GM21528 (cell line): ENCODE measurements around the gene MSANTD1.

Experiments
- ATAC-seq: cut with Tn5 transposase; IDR thresholded peaks from one replicate; pipeline ENCODE4 v1.9.1; 2021; ENCODE audit warnings: mild to moderate bottlenecking, moderate library complexity; ENCODE audit not compliant: unreplicated experiment, low FRiP score

MSANTD1 gene

GRCh38 chr4:3246458-3247398, 2.2 kb upstream of the MSANTD1 start:
- ATAC-seq, result no peak

DNA sequence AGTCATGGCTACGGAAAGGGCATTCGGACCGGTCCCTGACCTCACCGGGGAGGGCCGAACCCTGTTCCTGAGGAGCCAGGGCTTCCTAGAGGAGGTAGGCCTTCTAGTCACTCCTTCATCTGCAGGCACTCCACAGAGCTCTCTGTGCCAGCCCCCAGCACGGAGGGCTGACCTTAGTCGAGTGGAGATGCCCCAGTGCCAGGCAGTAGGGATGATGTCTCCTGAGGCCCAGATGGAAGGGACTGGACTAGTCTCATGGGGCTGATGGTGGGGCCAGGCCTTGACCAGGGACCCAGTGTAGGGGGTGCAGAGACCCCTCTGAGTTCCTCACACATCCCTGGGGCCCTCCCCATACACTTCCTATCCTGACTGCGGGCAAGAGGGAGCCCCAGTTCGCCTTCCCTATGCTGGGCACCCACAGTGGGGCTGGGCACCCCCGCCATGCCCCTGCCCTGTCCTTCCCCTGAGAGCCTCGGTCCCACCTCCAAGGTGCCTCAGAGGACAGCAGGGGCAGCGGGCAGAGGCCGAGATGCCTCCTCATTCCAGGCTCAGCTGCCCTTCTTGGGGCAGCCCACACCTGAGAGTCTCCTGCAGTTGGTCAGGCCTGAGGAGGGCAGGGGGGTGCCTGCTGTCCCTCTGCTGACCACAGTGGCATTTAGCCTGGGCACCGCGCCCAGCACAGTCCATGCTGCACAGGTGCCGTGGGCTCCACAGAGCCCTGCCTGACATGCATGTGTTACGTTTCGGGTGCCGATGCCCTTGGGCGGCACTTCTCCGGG, 1.4 kb upstream of the MSANTD1 start:
- no peak for ATAC-seq

DNA sequence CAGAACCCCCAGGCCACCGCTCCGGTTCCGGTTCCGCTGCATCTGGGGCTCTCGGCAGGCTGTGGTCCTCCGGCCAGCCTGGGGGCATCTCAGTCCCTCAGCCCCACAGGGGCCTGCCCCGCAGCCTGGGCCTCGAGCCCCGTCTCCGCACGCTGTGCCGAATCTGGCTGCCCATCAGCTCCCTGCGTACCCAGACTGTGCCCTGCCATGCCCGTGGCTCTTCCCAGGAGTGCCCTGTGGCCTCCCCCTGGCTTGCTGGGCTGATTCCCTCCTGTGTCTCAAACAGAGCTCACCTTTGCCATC, 830 bp upstream of the MSANTD1 start:
- ATAC-seq, result no peak

DNA sequence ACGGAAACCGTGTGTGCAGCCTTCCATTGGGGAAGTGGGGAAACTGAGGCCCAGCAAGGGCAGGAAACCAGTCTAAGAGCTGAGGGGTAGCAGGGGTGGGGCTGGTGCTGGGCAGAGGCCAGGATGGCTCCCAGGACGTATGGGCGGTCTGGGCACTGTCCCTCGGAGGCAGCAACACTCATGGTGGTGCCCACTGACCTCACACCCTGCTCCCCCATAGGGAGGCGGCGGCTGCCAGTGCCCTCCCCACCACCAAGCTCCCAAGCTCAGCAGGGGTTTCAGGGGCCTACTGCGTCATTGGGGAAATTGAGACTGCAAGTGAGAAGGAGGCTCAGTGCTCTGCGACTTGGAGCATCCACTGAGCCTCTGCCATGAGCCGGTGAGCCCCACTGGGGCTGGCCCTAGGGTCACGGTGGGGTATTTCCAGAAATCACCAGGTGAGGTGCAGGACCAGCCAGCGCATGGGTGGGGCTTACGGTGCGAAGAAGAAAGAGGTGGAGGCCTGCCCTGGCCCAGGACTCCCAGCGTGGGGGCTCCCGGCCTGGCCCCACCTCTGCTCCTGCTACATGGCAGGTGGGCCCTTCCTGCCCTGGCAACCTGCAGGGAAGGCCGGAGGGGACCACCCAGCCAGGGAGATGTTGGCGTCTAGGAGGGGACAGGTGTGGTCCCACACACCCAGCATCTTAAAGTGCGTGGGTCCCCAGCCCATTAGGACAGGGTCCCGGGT, 915 bp downstream of the MSANTD1 start:
- no peak for ATAC-seq

- ATAC-seq, result no peak
These were observed 1.5 kb downstream of the MSANTD1 start for GRCh38 chr4:3250438-3250955.

- ATAC-seq, result no peak
These were observed 2.2 kb downstream of the MSANTD1 start for GRCh38 chr4:3250956-3251690.

GRCh38 chr4:3251691-3252479, 2.9 kb downstream of the MSANTD1 start:
- no peak for ATAC-seq

GRCh38 chr4:3252480-3252828, 3.5 kb downstream of the MSANTD1 start:
- no peak for ATAC-seq

GRCh38 chr4:3252831-3253641, 4.1 kb downstream of the MSANTD1 start:
- ATAC-seq, result no peak

DNA sequence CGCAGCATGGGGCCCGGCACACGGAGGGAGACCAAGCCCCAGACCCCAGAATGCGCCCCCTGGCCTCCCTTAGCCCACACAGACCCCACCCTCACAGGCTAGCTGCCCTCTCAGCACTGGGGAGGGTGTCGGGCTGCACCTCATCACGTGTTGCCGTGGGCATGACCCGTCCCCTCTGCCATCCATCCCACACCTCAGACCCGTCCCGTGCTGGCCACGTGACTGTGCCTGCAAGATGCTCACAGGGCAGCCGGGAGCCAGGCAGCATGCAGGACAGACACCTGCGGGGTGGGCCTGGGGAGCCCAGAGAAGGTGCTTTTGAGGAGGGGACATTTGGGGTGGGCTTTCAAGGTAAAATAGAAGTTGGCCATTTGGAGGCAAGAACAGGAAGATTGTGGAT, 4.8 kb downstream of the MSANTD1 start:
- ATAC-seq, result no peak

DNA sequence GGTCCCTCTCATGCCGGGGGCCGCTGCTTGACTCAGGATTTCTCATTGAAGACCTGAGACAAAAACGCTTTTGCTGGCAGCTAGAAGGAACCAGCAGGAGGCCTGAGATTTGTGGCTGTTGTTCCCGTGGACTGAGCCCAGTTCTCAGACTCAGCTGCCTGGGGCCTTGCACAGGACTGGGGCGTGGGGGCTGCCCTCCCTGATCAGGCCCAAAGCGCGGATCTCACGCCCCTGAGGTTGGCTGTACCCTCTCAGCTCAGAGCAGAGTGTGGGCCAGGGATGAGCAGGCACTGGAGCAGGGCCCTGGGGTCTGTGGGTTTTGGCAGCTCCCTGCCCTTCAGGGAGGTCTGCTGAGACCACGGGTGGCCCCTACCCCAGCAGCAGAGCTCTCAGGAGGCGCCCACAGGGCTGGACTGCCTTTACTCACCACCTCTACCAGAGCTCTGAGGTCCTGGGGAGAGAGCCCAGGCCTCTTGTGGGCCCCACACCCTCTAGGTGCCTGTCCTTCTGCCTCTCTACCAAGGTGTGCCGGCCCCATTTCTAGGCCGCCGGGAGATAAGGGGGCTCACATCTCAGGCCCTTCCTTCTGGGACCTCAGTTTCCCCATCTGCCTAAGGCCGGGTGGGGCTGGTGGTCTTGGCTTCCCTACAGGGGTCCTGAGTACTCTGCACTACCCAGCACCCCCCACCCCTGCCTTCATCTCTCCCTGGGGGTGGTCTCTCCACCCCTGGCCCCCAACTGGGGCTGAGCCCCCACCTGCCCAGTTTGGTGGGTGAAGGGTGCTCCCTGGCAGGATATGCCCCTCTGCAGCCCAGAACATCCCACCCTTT, 5.6 kb downstream of the MSANTD1 start:
- ATAC-seq, result no peak

DNA sequence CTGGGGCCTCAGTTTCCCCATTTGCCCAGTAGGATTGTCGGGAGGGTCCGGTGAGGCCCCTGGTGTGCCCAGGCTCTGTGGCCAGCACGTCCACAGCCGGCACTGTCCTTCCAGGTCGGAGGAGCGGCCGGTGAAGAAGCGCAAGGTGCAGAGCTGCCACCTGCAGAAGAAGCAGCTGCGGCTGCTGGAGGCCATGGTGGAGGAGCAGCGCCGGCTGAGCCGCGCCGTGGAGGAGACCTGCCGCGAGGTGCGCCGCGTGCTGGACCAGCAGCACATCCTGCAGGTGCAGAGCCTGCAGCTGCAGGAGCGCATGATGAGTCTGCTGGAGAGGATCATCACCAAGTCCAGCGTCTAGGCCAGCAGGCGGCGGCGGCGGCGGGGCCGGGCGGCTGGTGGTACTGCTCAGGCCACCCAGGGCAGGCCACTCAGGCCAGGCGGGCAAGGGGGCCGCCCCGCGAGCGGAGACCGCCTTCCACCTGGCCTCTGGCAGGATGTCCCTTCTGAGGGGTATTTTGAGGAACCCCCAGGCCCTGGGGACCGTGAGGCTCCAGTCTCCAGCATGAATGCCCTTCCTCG, 6.7 kb downstream of the MSANTD1 start:
- ATAC-seq, result no peak

DNA sequence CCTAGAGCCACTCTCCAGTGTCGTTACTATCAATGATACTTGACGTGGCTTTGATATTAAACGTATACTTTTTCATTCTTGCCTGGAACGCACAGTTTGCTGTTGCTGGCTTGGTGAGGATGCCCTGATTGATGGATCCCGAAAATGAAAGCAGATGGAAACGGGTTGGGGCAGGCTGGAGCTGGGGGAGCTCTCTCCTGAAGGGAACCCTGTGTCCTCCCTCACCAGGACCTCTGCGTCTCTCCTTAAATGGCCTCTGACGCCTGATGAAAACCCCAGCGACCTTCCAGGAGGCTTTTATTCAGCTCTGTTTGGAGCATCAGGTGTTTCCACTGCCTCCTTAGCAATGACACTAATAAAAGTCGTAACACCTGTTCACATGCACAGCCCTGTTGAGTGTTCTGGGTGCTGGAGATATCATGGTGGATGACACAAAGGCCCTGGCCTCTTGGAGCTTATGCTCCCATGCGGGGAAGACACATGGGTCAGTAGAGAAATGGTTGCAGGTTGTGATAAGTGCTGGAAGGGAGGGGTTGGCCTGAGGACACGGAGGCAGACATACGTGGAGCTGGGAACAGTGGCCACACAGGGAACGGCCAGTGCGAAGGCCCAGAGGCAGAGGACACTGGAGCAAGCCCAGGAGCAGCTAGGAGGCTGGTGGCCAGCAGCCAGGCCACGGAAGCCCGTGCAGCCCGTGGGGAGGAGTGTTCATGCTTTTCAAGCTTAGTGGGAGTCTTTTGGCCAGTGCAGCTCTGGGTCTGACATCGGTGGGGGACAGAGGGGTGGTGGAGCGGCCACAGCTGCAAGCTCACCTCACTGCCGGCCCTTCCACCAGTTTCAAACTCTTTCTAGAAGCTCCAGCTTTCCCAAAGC, 7.5 kb downstream of the MSANTD1 start:
- ATAC-seq, result no peak

DNA sequence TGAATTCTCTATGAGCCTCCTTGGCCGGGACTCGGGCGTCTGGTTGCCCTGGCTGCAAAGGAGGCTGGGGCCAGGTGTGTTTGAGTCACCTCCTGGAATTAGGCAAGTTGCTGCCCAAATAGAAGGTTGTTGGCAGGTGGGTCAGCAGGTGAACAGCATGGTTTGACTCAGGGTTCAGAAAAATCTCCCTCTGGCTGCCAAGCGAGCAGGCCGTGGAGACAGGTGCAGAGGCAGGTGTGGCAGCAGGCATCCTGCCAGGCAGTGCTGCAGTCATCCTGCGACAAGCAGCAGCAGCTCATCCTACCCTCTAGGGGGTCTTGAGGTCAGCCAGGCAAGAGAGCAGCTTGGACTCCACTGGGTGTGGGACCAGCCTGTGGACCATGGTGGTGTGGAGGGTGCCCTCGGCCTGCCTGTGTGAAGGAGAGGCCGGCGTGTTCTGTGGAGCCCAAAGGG, 8.2 kb downstream of the MSANTD1 start:
- ATAC-seq, result no peak

DNA sequence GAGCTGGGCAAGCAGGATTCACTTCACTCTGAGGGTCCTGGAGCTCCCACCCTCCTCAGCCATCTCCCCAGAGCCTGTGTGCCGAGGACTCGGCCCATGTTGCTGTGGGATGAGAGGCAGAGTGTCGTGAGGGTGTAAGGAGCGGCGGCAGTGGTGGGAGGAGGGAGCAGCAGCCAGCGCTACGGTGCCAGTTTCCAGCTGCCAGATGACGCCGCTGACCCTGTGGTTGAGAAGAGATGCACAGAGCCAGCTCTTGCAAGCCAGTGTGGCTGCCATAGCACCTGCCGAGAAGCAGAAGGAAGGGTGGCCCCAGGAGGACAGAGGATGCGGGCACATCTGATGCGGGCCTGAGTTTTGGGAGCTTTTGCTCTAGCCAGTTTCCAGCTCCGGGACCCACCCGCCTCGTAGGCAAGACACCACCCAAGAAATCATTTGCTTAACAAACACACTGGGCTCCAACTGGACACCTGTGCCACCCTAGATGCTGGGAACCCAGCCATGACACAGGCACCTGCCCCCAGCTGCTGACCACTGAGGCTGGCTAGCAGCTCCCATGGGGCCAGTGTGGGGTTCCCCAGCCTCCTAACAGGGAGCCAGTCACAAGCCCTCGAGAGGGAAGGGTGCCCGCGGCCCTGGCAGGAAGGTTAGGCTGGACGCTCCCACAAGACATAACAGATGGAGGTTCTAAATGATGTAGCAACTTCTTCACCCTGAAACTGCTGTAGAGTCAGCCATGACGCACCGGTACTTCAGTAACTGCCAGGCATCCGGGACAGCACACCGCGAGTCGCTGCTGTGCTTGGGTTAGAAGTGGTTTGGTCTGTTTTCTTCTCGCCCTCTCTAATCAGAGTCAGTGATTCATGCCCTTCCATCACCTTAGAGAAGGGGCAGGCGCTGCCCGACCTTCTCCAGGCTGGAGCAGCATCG, 8.9 kb downstream of the MSANTD1 start:
- no peak for ATAC-seq
